BJ (cell line): ENCODE results near the gene RBMS2. TPM values are rescaled to one million over a fixed set of nuclear protein-coding genes. Genes with fewer than 3 reads are reported as not detected.

Source experiments
- CTCF ChIA-PET: fragments of 350-600 bp; formaldehyde crosslinking; extraction: SDS; loops from one replicate; lab custom pipeline; 2021; ENCODE audit warnings: antibody characterized with exemption, inconsistent platforms; lab: Yijun Ruan, JAX
- POLR2A ChIA-PET: fragments of 300-600 bp; sonication (Branson Sonifier 250); formaldehyde crosslinking; extraction: SDS; loops from one replicate; lab custom pipeline; 2021; ENCODE audit warnings: antibody characterized with exemption; lab: Charles Lee
- DNase-seq: peaks from one replicate; pipeline ENCODE4 v3.0.0-alpha.2; 2011; ENCODE audit warnings: low read depth
- H3K27me3 ChIP-seq: 2 replicates; pipeline ENCODE4 v1.6.0; 2011; ENCODE audit warnings: low read length; ENCODE audit not compliant: control insufficient read depth, insufficient read depth
- H3K36me3 ChIP-seq: 2 replicates; pipeline ENCODE4 v1.5.1; 2011; ENCODE audit warnings: low read length; ENCODE audit not compliant: control insufficient read depth, insufficient read depth
- H3K4me3 ChIP-seq: 2 replicates; pipeline ENCODE4 v1.5.1; 2011; ENCODE audit warnings: low read depth, mild to moderate bottlenecking, control low read depth, low read length
- CTCF ChIP-seq: IDR thresholded peaks from 2 replicates; pipeline ENCODE4 v1.5.1; 2011; ENCODE audit warnings: low read depth, mild to moderate bottlenecking, control low read depth, inconsistent platforms, low read length, moderate library complexity; ENCODE audit not compliant: insufficient read depth
- polyA plus RNA-seq: library from polyadenylated mRNA; depleted of rRNA; stranded (reverse); fragments of >200 nt; gene quantifications from 2 replicates; pipeline ENCODE4 v1.2.3, GENCODE V29; 2011

Gene RBMS2
- polyA plus RNA-seq, 1 experiment, result 67.9 TPM

DNA sequence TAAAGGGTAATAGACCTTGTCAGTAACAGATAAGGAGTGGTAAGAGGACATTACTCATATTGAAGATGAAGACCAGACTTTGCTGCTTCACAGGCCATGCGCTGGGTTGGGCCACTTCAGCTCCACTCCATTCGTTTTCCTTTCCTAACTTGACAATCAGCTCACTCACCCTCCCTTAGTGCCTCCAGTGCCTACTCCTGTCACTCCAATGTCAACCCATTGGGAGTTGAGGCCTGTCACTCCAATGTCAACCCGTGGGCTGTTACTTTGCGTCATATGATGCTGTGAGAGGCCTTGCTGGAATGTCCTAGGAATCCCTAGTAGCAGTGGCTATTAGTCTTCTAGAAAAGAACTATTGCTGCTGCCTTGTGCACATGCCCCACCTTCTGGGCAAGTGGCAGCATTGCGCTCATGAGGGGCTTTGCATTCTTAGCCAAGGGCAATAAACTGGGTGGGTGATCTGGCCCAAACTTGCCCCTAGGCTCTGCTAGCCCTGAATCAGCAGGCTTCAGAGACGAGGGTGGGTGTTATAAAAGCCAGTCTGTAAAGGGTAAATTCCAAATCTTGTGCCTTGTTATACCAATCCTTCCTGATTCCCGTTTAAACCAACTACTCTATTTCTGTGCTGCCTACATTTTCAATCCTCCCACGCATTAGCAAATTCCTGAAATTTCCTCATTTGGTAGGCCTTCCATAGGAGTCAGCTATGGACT lies 72.4 kb downstream of the RBMS2 start:
- ChIA-PET POLR2A (interaction anchor here (0.6 kb wide), 1 partner anchor 103 kb away, joined by 3 read pairs; no protein-coding TSS in a partner anchor), CTCF (interaction anchor here (0.6 to 13.9 kb wide), 18 partner anchors 8 to 98 kb away, joined by 3 to 119 read pairs (median 6); partner anchors contain the start of gene RBMS2)
- DNase-seq, result peak; percentile 33
- Histone ChIP-seq H3K36me3 (peaks cover 22% of the 10 kb centered on the region), H3K4me3 (no peak overlapping the region), H3K27me3 (no peaks in the 10 kb centered on the region)
- peak; percentile 90 for TF ChIP-seq CTCF

DNA sequence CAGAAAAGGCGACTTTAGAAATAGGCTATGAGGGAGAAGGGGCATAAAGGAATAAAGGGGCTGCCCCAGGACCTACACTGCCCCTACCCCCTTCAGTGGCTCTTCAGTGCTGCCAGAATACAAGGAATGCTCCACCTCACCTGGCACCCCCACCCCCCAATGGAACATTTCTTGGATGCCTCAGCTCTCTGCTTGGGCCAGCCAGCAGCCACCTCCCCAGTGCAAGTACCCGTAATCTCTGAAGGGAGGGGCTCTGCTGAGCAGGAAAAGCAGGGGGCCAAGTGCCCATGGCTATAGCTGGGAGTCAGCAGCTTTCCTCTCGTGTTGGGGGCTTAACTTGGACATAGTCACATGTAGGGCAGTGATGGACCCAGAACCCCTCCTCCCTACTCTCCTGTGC lies 75.2 kb downstream of the RBMS2 start:
- POLR2A ChIA-PET, result no interaction called here
- TF ChIP-seq CTCF, result no peak
- Histone ChIP-seq H3K27me3 (no peaks in the 10 kb centered on the region), H3K4me3 (no peak overlapping the region), H3K36me3 (peaks cover 38% of the 10 kb centered on the region)
- DNase-seq, result no peak
- CTCF ChIA-PET, result interaction anchor here (0.6 to 13.9 kb wide), 4 partner anchors 40 to 548 kb away, joined by 3 to 119 read pairs (median 3); no protein-coding TSS in a partner anchor

DNA sequence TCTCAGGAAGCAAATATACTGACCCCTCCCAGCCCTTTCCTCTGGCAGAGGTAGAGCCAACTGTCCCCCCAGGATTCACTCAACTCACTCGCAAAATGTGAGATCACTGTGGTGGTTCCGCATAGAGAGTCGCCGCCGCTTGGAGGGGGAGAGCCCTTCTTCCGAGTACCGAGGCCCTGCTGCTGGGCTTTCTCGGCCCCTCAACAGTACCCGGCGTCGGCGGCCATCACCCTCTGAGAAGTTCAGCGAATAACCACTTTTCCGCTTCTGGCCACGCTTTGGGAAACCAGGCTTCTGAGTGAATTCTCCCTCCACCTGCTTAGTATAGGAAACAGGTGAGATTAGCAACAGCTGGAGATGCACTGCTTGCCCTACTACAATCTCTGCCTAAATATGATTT lies 77.4 kb downstream of the RBMS2 start:
- ChIA-PET POLR2A (no interaction called here), CTCF (interaction anchor here (1.3 kb wide), 1 partner anchor 36 kb away, joined by 4 read pairs; no protein-coding TSS in a partner anchor)
- no peak for TF ChIP-seq CTCF
- DNase-seq, result no peak
- H3K36me3 ChIP-seq, result peaks cover 47% of the 10 kb centered on the region
- no peaks in the 10 kb centered on the region for H3K27me3 ChIP-seq
- no peak overlapping the region for H3K4me3 ChIP-seq

GRCh38 chr12:56599797-56600196 lies 78.2 kb downstream of the RBMS2 start:
- CTCF ChIA-PET, result interaction anchor here (1.3 to 1.4 kb wide), 2 partner anchors 36 to 39 kb away, joined by 3 to 4 read pairs; no protein-coding TSS in a partner anchor
- H3K36me3 ChIP-seq, result peaks cover 53% of the 10 kb centered on the region
- no peak overlapping the region for H3K4me3 ChIP-seq
- H3K27me3 ChIP-seq, result no peaks in the 10 kb centered on the region
- TF ChIP-seq CTCF, result no peak
- POLR2A ChIA-PET, result no interaction called here
- no peak for DNase-seq

- no peak overlapping the region for H3K4me3 ChIP-seq
- ChIA-PET CTCF (interaction anchor here (1.0 to 2.5 kb wide), 7 partner anchors 8 to 108 kb away, joined by 3 to 28 read pairs (median 4); no protein-coding TSS in a partner anchor), POLR2A (no interaction called here)
- H3K36me3 ChIP-seq, result peaks cover 58% of the 10 kb centered on the region
- H3K27me3 ChIP-seq, result no peaks in the 10 kb centered on the region
- no peak for DNase-seq
- no peak for TF ChIP-seq CTCF
Measured at GRCh38 chr12:56600753-56601152, 79.1 kb downstream of the RBMS2 start.
